H1 (cell line): ENCODE data around the gene GRHL3. TPM values are rescaled to one million over a fixed set of nuclear protein-coding genes. Genes with fewer than 3 reads are reported as not detected.

Source experiments
- BCL11A ChIP-seq, 2 experiments: IDR thresholded peaks; one replicate each; pipeline ENCODE4 v1.6.1; 2011; ENCODE audit warnings: low read depth in 2 of 2, low read length in 2 of 2, mild to moderate bottlenecking in 2 of 2
- CHD2 ChIP-seq: IDR thresholded peaks from 2 replicates; pipeline ENCODE4 v1.6.1; 2012; ENCODE audit warnings: low read length, improper control_type of control experiment
- CREB1 ChIP-seq: IDR thresholded peaks from 2 replicates; pipeline ENCODE4 v1.6.1; 2012; ENCODE audit warnings: inconsistent platforms
- FOSL1 ChIP-seq: IDR thresholded peaks from 2 replicates; pipeline ENCODE4 v1.6.1; 2011; ENCODE audit warnings: mild to moderate bottlenecking, low read depth, low read length, moderate library complexity; ENCODE audit not compliant: insufficient read depth
- KDM5A ChIP-seq: fragments of 200-600 bp; IDR thresholded peaks from 2 replicates; pipeline ENCODE4 v1.7.1; 2012; ENCODE audit warnings: mild to moderate bottlenecking, low read length, inconsistent platforms, mixed read lengths
- RNF2 ChIP-seq: fragments of 200-900, 300-1000 bp; sonication (generic); IDR thresholded peaks from 2 replicates; pipeline ENCODE4 v1.7.1; 2016; ENCODE audit warnings: borderline replicate concordance, low read depth, mild to moderate bottlenecking, antibody characterized with exemption, low read length; ENCODE audit not compliant: poor library complexity, severe bottlenecking; ENCODE audit errors: missing control alignments
- SIRT6 ChIP-seq: IDR thresholded peaks from one replicate; pipeline ENCODE4 v1.7.1; 2012; ENCODE audit warnings: low read length, inconsistent platforms
- TEAD4 ChIP-seq: IDR thresholded peaks from 2 replicates; pipeline ENCODE4 v1.6.1; 2012; ENCODE audit warnings: low read depth, low read length, inconsistent platforms, mixed read lengths
- polyA plus RNA-seq, 7 experiments: library from polyadenylated mRNA; depleted of rRNA in 3 of 7; stranded (reverse) in 5 of 7; unstranded in 2 of 7; fragments of >200 nt in 5 of 7; fragments of 200-250 nt in 2 of 7; gene quantifications; 1 replicate in 5 of 7; 2 replicates in 1 of 7; 4 replicates in 1 of 7; pipeline versions ENCODE4 v1.2.1 to v1.2.3, GENCODE V29; 2011 to 2013; ENCODE audit warnings: missing spikeins in 2 of 7, mixed read lengths in 2 of 7
- total RNA-seq: library from RNA; stranded (reverse); fragmentation: NEBNext Ultra II Directional; extraction: Animal tissue kit (Norgen Biotek cat#: 25700); gene quantifications from 2 replicates; pipeline ENCODE4 v1.2.1, GENCODE V29; 2021

The GRHL3 gene
- total and polyA plus RNA-seq, 2 of the 8 experiments (the other 6 are each of a cell fraction or from before 2014, with no cell fraction given): 0.80 to 1.8 TPM

- TF ChIP-seq CREB1 (no peak), KDM5A (no peak), SIRT6 (no peak), TEAD4 (no peak), RNF2 (no peak), CHD2 (no peak), BCL11A (IDR thresholded peaks at IDR 0.05; ENCODE audit: low read depth in 2 of 2, low read length in 2 of 2) (no peak), FOSL1 (no peak)
Observed at GRCh38 chr1:24317081-24317480, 2.1 kb upstream of the GRHL3 start (continued).
